Right renal cortex interstitium (tissue), 3 donors: Measurements from ENCODE around the gene SUPT20HL2. TPM values are rescaled to one million over a fixed set of nuclear protein-coding genes. Genes with fewer than 3 reads are reported as not detected.
"Not testable (repeated sequence)": the region's sequence is repeated elsewhere in the genome, so short reads cannot be mapped to it uniquely, and the experiment has no call there.

Experiments used
- DNase-seq, 3 donors: peaks; one replicate each; pipeline ENCODE4 v3.0.0-alpha.2; 2013; ENCODE audit warnings: low read depth in 3 of 3, low spot score in 2 of 3
- polyA plus RNA-seq, 3 donors: library from polyadenylated mRNA; unstranded; fragments of 120-200 nt; gene quantifications; one replicate each; pipeline ENCODE4 v1.2.1, GENCODE V29; 2013; ENCODE audit not compliant: insufficient read length in 3 of 3

SUPT20HL2 gene
- polyA plus RNA-seq, 3 donors = 0.11 TPM; not detected in 2

DNA sequence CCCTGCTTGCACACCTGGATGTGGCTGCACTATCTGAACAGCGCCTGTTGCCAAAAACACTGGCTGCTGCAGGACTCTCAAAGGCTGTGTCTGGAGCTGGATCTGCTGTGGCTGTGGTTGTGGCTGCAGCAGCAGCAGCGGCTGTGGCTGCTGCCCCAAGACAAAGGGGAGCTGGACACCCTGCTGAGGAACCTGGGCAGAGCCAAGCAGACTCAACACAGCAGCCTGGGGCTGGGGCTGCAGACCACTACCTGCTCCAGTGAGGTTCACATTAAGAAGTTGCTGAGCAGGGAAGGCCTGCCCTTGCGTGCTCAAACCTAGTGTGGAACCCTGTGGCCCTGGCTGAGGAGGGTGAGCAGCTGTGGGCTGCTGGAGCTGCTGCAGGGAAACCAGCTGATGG lies 3.0 kb downstream of the SUPT20HL2 start:
- DNase-seq = not testable (repeated sequence)

DNA sequence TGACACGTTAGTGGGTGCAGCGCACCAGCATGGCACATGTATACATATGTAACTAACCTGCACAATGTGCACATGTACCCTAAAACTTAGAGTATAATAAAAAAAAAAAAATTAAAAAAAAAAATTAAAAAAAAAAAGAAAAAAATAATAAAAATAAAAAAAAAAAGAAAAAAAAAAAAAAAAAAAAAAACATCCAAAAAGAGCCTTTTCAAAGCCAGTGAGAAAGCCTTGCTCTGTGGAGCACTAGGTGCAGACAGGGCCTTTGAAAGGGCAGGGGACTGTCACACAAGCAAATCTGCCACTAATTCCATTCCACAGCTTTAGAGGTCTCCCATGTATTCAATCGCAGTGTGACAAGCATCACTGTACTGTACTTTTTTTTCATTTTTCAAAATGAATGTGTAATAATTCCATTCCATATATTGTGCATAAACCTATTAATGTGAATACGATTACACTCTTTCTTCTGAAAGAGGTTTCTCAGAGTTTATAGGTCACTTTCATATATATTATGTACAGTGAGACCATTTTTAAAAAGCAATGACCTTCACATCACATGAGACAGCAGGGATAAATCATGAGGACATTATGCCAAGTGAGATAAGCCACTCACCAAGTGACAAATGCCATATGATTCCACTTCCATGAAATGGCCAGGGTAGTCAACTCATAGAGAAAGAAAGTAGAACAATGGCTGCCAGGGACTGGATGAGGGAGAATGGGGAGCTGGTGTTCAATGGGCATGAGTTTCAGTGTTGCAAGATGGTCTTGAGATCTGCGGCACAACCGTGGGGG lies 4.1 kb downstream of the SUPT20HL2 start:
- not testable (repeated sequence) for DNase-seq

DNA sequence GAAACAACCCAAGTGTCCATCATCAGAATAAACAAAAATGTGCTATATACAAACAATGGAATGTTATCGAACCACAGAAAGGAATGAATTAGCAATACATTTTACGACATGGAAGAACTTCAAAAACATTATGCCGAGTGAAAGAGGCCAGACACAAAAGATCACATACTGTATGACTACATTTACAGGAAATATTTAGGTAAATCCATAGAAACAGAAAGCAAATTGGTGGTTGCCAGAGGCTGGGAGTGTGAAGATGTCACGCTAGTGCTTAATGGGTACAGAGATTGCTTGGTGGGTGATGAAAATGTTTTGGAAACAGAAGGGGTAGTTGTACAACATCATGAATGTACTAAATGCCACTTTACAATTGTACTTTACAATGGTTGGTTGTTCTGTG lies 5.1 kb downstream of the SUPT20HL2 start:
- not testable (repeated sequence) for DNase-seq

- no peak for DNase-seq
These were observed 7.4 kb downstream of the SUPT20HL2 start for GRCh38 chrX:24306440-24306839.

DNA sequence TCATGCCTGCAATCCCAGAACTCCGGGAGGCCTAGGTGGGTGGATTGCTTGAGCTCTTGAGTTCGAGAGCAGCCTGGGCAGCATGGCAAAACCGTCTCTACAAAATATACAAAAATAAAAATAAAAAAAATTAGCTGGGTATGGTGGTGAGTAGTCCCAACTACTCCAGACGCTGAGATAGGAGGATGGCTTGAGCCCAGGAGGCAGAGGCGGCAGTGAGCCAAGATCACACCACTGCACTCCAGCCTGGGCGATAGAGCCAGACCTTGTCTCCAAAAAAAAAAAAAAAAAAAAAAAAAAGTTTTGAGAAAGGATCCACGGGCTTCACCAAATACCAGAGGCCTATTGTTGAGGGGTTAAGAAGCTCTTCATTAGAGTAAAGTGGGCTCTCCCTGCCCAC lies 8.0 kb downstream of the SUPT20HL2 start:
- DNase-seq = no peak

- DNase-seq = no peak
These were observed 12.1 kb downstream of the SUPT20HL2 start for GRCh38 chrX:24301806-24302205.

DNA sequence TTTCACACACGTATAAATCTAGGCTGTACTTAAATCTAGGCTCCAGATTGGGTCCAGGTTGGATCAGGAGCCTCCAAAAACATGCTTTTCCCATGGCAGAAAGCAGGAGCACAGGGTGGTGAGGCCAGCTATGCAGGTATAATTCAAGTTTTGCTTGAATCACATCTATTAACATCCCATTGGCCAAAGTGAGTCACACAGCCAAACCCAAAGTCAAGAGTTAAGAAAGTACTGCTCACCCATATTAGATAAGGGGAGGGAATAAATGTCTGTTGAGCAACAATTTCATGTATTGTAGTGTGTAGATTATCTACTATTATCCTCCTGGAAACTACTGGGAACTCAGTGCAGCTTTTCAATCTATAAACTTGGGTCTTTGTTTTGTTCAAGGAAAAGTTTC lies 12.8 kb downstream of the SUPT20HL2 start:
- DNase-seq = no peak

DNA sequence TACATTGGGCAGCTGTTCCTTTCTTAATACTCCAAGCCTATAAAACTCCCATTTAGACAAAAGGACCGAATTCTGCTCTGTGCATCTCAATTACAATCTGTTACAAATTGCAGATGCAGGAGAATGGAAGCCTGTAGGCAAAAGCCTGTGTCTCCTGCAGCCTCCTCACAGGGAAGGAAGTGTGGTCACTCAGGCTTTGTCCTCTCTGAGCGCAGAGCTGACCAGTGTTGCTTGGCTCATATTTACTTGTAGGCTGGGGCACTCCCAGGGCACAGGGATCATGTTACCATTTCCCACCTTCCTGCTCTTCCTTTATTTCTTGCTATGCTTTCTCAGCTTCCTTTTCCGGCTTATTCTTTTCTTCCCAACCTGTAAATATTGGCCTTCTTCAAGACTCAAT lies 15.7 kb downstream of the SUPT20HL2 start:
- DNase-seq = no peak

DNA sequence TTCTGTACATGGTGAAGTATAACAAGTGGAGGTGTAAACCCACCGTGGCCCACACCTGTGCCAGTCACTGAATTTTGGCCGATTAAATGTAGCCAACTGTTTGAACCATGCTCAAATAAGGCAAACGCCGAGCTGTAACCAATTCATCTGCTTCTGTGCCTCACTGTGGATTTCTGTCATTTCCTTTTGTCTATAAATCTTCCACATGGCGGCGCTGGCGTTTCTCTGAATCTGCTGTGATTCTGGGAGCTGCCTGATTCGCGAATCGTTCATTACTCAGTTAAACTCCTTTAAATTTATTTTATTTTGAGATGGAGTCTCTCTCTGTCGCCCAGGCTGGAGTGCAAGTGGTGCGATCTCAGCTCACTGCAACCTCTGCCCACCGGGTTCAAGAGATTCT lies 19.2 kb downstream of the SUPT20HL2 start:
- no peak for DNase-seq

GRCh38 chrX:24293412-24293811 lies 20.5 kb downstream of the SUPT20HL2 start:
- no peak for DNase-seq

- DNase-seq = no peak
These were observed 21.5 kb downstream of the SUPT20HL2 start for GRCh38 chrX:24292353-24292752.

GRCh38 chrX:24285082-24285481 lies 28.8 kb downstream of the SUPT20HL2 start:
- no peak for DNase-seq

DNA sequence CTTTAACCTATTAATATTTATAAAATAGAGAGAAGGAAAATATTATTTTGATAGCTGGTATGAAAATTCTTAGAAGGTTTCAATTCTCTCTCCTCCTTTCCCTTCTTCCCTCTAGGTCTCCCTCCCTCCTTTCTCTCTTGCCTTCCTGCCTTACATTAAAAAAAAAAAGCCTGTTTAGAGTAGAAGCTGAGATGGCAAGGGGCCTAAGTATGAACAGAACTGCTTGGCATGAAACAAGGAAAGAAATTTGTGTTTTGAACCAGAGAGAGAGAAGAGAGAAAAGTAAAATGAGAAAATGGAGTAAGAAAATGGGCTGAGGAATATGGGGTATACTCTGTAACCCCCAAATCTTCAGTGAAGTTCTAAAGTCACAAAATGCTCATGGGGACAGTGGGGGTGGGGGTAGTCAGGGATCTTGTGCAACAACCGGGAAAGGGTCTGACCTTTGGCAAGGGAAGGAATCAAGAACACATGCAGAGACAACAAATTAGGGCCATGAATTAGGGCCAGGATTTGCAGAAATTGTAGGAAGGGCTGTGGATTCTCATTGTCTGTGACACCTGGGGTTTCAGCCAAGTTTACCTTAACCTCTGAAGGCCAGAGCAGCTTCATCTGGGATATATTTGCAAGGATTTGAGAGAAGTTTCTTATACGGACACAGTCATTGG lies 30.6 kb downstream of the SUPT20HL2 start:
- DNase-seq = no peak

GRCh38 chrX:24282381-24283126 lies 31.3 kb downstream of the SUPT20HL2 start:
- no peak for DNase-seq

GRCh38 chrX:24277405-24277804 lies 36.5 kb downstream of the SUPT20HL2 start:
- DNase-seq = no peak

DNA sequence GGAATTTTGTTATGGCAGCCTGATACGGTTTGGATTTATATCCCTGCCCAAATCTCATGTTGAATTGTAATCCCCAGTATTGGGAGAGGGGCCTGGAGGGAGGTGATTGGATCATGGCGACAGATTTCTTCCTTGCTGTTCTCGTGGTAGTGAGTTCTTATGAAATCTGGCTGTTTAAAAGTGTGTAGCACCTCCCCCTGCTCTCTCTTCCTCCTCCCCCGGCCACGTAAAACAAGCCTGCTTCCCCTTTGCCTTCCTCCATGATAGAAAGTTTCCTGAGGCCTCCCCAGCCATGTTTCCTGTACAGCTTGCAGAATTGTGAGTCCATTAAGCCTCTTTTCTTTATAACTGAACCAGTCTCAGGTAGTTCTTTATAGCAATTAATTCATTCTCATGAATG lies 37.9 kb downstream of the SUPT20HL2 start:
- DNase-seq = no peak

GRCh38 chrX:24271262-24271661 lies 42.6 kb downstream of the SUPT20HL2 start:
- no peak for DNase-seq

GRCh38 chrX:24268786-24269185 lies 45.1 kb downstream of the SUPT20HL2 start:
- no peak for DNase-seq

- DNase-seq = no peak
These were observed 46.9 kb downstream of the SUPT20HL2 start for GRCh38 chrX:24266996-24267395.

DNA sequence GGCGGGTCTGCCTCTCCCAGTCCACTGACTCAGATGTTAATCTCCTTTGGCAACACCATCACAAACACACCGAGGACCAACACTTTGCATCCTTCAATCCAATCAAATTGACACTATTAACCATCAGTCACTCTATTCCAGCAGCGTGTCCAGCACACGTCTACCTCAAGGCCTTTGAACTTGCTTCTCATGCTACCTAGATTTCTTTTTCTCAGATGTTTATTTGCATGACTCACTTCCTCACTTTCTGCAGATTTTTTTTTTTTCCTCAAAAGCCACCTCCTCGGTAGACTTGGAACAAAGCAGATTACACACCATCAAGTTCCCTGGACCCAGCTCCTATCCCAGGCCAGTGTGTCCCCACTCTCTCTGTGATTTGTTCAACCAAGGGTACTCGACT lies 49.5 kb downstream of the SUPT20HL2 start:
- no peak for DNase-seq

DNA sequence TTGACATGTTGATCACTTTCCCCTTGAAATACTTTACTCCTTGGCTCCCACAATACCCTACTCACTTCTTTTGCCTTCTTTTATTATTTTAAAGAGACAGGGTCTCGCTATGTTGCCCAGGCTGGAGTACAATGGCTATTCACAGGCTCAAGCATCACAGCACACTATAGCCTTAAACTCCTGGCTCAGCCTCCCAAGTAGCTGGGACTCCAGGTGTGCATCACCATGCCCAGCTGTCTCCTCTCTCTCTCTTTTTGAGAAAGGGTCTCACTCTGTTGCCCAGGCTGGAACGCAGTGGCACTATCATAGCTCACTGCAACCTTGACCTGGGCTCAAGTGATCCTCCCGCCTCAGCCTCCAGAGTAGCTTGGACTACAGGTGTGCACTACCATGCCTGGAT lies 51.6 kb downstream of the SUPT20HL2 start:
- DNase-seq = no peak
